ENCODE measurements around the gene LONRF2. TPM values are rescaled to one million over a fixed set of nuclear protein-coding genes. Genes with fewer than 3 reads are reported as not detected.
A peak's percentile ranks its signal among the peaks of the same experiment; 100 is the strongest.

Gene LONRF2
- total and polyA plus RNA-seq, 8 donors: 2.5 to 4.6 (median 3.4) TPM

GRCh38 chr2:100273387-100273786 is 48.9 kb downstream of the LONRF2 start:
- intact Hi-C loops (cut with DNase I): no loop called here
- TF ChIP-seq, protein P1, sequence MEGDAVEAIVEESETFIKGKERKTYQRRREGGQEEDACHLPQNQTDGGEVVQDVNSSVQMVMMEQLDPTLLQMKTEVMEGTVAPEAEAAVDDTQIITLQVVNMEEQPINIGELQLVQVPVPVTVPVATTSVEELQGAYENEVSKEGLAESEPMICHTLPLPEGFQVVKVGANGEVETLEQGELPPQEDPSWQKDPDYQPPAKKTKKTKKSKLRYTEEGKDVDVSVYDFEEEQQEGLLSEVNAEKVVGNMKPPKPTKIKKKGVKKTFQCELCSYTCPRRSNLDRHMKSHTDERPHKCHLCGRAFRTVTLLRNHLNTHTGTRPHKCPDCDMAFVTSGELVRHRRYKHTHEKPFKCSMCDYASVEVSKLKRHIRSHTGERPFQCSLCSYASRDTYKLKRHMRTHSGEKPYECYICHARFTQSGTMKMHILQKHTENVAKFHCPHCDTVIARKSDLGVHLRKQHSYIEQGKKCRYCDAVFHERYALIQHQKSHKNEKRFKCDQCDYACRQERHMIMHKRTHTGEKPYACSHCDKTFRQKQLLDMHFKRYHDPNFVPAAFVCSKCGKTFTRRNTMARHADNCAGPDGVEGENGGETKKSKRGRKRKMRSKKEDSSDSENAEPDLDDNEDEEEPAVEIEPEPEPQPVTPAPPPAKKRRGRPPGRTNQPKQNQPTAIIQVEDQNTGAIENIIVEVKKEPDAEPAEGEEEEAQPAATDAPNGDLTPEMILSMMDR (IDR thresholded peaks at IDR 0.05): no peak
- no peak overlapping the region for H3K27ac ChIP-seq

DNA sequence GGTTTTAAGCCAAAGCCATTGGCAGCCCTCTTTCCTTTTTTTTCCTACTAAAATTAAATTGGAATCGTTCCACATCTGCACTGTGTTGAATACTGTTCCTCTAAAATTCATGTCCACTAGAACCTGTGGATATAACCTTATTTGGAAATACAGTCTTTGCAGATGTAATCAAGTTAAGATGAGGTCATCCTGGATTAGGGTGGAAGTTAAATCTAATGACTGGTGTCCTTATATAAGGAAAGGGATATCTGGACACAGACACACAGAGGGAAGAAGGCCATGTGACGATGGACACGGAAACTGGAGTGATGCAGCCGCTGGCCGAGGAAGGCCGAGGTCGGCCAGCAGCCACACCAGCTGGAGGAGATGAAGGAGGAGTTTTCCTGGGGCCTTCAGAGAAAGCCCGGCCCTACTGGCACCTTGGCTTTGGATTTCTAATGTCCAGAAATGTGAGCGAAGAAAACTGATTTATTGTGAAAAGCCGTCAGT is 49.4 kb downstream of the LONRF2 start:
- Histone ChIP-seq H3K4me1 (no peaks in the 10 kb centered on the region), H3K9me3 (no peaks in the 10 kb centered on the region), H3K27ac (no peak overlapping the region), H3K4me3 (no peak overlapping the region), H3K27me3 (no peaks in the 10 kb centered on the region), H3K36me3 (no peaks in the 10 kb centered on the region)
- intact Hi-C loops (cut with DNase I): no loop called here
- ATAC-seq: no peak
- TF ChIP-seq, protein P1 (IDR thresholded peaks at IDR 0.05): no peak
- peak in 2 of 4 donors; percentile 60 to 71 for DNase-seq

More at GRCh38 chr2:100273387-100273786, 48.9 kb downstream of the LONRF2 start:
- Histone ChIP-seq H3K4me1 (no peaks in the 10 kb centered on the region), H3K36me3 (no peaks in the 10 kb centered on the region), H3K4me3 (no peak overlapping the region), H3K9me3 (no peaks in the 10 kb centered on the region), H3K27me3 (no peaks in the 10 kb centered on the region)
- no peak for DNase-seq
- ATAC-seq: no peak

DNA sequence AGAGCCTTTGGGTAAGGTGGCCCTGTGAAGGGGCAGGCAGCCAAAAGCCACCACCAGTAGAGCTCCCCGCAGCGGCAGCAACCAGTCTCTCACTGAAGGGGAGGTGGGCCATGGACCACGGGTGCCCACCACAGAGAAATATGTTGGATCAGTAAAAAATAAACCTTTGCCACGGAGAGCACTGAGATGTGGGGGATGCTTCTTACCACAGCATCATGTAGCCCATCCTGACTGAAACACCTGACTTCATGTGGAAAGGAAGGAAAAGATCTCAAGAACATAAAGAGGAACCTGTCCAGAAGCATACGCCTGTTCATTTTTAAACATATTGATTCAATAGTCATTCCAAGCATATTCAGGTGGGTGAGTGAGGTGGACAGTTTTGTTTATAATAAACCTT is 51.1 kb downstream of the LONRF2 start:
- Histone ChIP-seq H3K27me3 (no peaks in the 10 kb centered on the region), H3K27ac (no peak overlapping the region), H3K4me1 (no peaks in the 10 kb centered on the region), H3K36me3 (no peaks in the 10 kb centered on the region), H3K9me3 (no peaks in the 10 kb centered on the region), H3K4me3 (no peak overlapping the region)
- DNase-seq (no peak), ATAC-seq (no peak)
- intact Hi-C loops (cut with DNase I): no loop called here
- TF ChIP-seq, protein P1 (IDR thresholded peaks at IDR 0.05): no peak

- TF ChIP-seq, protein P1 (IDR thresholded peaks at IDR 0.05): no peak
- Histone ChIP-seq H3K27me3 (no peaks in the 10 kb centered on the region), H3K36me3 (no peaks in the 10 kb centered on the region), H3K4me1 (no peaks in the 10 kb centered on the region), H3K27ac (no peak overlapping the region), H3K9me3 (no peaks in the 10 kb centered on the region), H3K4me3 (no peak overlapping the region)
- DNase-seq: no peak
- intact Hi-C loops (cut with DNase I): no loop called here
- ATAC-seq: no peak
These were observed 51.7 kb downstream of the LONRF2 start for GRCh38 chr2:100270381-100271146.

GRCh38 chr2:100269889-100270288 is 52.4 kb downstream of the LONRF2 start:
- Histone ChIP-seq H3K27me3 (no peaks in the 10 kb centered on the region), H3K27ac (no peak overlapping the region), H3K4me3 (no peak overlapping the region), H3K9me3 (no peaks in the 10 kb centered on the region), H3K4me1 (no peaks in the 10 kb centered on the region), H3K36me3 (no peaks in the 10 kb centered on the region)
- intact Hi-C loops (cut with DNase I): loop anchor here in 1 of 2 donors (5.0 kb wide), 1 partner anchor 112 kb away; no protein-coding TSS in a partner anchor
- TF ChIP-seq, protein P1 (IDR thresholded peaks at IDR 0.05): no peak
- DNase-seq (no peak), ATAC-seq (no peak)

Data from left lung (tissue), 10 donors.